Measurements from ENCODE around the gene NRXN2.

- TF ChIP-seq CTCF (IDR thresholded peaks at IDR 0.05) (no peak), EZH2 (IDR thresholded peaks at IDR 0.05) (no peak), EZH2phosphoT487 (IDR thresholded peaks at IDR 0.05) (no peak)
Observed at GRCh38 chr11:64723907-64724862, 1.2 kb upstream of the NRXN2 start.
